Panc1 (cell line): ENCODE results near the gene ZBTB43.

Source experiments
- POLR2AphosphoS5 ChIP-seq: IDR thresholded peaks from 2 replicates; pipeline ENCODE4 v1.6.1; 2012; ENCODE audit warnings: mild to moderate bottlenecking, low read depth, low read length, moderate library complexity
- SIN3A ChIP-seq: IDR thresholded peaks from 2 replicates; pipeline ENCODE4 v1.6.1; 2012; ENCODE audit warnings: low read depth, mild to moderate bottlenecking, low read length, moderate library complexity, borderline replicate concordance; ENCODE audit not compliant: insufficient read depth
- TCF7L2 ChIP-seq: IDR thresholded peaks from 2 replicates; pipeline ENCODE4 v1.6.1; 2011; ENCODE audit warnings: mild to moderate bottlenecking, low read depth, low read length, inconsistent platforms
- TF ChIP-seq, protein P1 (sequence below): fragments of 450-650 bp; IDR thresholded peaks from 2 replicates; pipeline ENCODE4 v1.5.1; 2017; ENCODE audit warnings: mild to moderate bottlenecking
- TF ChIP-seq, protein P2 (sequence below), 2 experiments: IDR thresholded peaks; 2 replicates each; pipeline ENCODE4 v1.6.1; 2011 to 2012; ENCODE audit warnings: low read depth in 2 of 2, control low read depth in 1 of 2, low read length in 1 of 2, mild to moderate bottlenecking in 1 of 2, moderate library complexity in 1 of 2; ENCODE audit not compliant: insufficient read depth in 1 of 2

DNA sequence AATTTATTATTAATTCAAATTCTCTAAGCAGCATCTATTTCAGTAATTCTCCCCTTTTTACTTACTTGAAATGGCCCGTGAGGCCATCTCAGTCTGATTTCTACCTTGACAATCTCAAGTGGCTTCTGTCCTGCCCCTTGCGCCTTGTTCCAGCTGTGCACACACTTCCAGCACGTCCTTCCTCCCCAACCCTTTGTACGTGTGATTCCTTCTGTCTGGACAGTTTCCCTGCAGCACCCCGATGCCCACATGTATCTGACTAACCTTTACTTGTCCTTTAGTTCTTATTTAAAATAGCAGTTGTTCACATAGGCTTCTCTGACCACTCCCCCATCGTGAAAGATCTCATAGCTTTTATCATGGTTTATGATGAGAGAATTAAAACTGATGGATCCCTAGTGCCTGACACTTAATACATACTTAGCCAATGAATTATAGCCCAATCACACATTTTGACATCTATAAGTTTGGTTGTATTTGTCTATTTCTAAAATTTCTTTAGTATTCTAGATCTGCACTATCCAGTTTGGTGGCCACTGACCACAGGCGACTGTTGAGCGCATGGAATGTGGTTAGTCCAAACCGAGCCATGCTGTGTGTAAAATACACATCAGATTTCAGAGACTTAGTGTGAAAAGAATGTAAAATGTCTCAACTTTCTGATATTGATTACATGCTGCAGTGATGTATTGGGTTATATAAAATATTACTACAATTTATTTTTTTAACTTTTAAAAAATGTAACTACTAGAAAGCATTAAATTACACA lies 69.9 kb downstream of the ZBTB43 start:
- TF ChIP-seq, protein P1, sequence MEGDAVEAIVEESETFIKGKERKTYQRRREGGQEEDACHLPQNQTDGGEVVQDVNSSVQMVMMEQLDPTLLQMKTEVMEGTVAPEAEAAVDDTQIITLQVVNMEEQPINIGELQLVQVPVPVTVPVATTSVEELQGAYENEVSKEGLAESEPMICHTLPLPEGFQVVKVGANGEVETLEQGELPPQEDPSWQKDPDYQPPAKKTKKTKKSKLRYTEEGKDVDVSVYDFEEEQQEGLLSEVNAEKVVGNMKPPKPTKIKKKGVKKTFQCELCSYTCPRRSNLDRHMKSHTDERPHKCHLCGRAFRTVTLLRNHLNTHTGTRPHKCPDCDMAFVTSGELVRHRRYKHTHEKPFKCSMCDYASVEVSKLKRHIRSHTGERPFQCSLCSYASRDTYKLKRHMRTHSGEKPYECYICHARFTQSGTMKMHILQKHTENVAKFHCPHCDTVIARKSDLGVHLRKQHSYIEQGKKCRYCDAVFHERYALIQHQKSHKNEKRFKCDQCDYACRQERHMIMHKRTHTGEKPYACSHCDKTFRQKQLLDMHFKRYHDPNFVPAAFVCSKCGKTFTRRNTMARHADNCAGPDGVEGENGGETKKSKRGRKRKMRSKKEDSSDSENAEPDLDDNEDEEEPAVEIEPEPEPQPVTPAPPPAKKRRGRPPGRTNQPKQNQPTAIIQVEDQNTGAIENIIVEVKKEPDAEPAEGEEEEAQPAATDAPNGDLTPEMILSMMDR: no peak
- TF ChIP-seq POLR2AphosphoS5 (no peak), SIN3A (no peak), TCF7L2 (no peak)
- TF ChIP-seq, protein P2, sequence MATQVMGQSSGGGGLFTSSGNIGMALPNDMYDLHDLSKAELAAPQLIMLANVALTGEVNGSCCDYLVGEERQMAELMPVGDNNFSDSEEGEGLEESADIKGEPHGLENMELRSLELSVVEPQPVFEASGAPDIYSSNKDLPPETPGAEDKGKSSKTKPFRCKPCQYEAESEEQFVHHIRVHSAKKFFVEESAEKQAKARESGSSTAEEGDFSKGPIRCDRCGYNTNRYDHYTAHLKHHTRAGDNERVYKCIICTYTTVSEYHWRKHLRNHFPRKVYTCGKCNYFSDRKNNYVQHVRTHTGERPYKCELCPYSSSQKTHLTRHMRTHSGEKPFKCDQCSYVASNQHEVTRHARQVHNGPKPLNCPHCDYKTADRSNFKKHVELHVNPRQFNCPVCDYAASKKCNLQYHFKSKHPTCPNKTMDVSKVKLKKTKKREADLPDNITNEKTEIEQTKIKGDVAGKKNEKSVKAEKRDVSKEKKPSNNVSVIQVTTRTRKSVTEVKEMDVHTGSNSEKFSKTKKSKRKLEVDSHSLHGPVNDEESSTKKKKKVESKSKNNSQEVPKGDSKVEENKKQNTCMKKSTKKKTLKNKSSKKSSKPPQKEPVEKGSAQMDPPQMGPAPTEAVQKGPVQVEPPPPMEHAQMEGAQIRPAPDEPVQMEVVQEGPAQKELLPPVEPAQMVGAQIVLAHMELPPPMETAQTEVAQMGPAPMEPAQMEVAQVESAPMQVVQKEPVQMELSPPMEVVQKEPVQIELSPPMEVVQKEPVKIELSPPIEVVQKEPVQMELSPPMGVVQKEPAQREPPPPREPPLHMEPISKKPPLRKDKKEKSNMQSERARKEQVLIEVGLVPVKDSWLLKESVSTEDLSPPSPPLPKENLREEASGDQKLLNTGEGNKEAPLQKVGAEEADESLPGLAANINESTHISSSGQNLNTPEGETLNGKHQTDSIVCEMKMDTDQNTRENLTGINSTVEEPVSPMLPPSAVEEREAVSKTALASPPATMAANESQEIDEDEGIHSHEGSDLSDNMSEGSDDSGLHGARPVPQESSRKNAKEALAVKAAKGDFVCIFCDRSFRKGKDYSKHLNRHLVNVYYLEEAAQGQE (IDR thresholded peaks at IDR 0.05; ENCODE audit: insufficient read depth in 1 of 2, low read depth in 2 of 2, low read length in 1 of 2): no peak
